ENCODE measurements around the gene LARP7. TPM values are rescaled to one million over a fixed set of nuclear protein-coding genes. Genes with fewer than 3 reads are reported as not detected.
A peak's percentile ranks its signal among the peaks of the same experiment; 100 is the strongest.
"Not testable (repeated sequence)": the region's sequence is repeated elsewhere in the genome, so short reads cannot be mapped to it uniquely, and the experiment has no call there.

The LARP7 gene
- total RNA-seq, 4 donors from 2014 or later: 43.5 to 53.1 (median 51.5) TPM

- H3K36me3 ChIP-seq: no peaks in the 10 kb centered on the region
- no peaks in the 10 kb centered on the region for H3K27me3 ChIP-seq
- intact Hi-C loops (cut with DNase I): no loop called here
- H3K27ac ChIP-seq: no peak overlapping the region
- 93 to 98% methylated on average over 5 of the region's 5 CpGs for WGBS, 2 donors
- H3K4me1 ChIP-seq: no peaks in the 10 kb centered on the region
- DNase-seq: no peak
- no peaks in the 10 kb centered on the region for H3K9me3 ChIP-seq
- TF ChIP-seq POLR2A (IDR thresholded peaks at IDR 0.05): no peak
- no peak for TF ChIP-seq CTCF (IDR thresholded peaks at IDR 0.05)
- H3K4me3 ChIP-seq (replicated peaks in 1 of 3): no peak overlapping the region
These were observed 43.4 kb upstream of the LARP7 start for GRCh38 chr4:112593438-112594133.

DNA sequence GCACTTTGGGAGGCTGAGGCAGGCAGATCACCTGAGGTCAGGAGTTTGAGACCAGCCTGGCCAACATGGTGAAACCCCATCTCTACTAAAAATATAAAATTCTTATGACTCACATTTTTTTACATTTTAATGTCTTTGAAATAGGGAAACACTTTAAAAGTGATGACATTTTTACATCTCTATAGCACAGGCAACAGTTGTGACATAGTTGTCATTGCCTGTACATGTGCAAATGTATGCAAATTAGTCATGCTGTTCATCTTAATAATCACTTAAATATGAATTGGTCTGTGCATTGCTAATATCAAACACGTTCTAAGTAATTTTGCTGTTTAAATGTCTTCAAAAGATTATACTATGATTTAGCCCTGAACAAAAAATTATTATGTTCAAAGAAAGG, 42.0 kb upstream of the LARP7 start:
- 98% methylated on average over 1 of the region's 1 CpG for WGBS, 2 donors
- Histone ChIP-seq H3K27ac (no peak overlapping the region), H3K4me3 (replicated peaks in 1 of 3) (no peak overlapping the region), H3K36me3 (no peaks in the 10 kb centered on the region), H3K9me3 (no peaks in the 10 kb centered on the region), H3K4me1 (no peaks in the 10 kb centered on the region), H3K27me3 (no peaks in the 10 kb centered on the region)
- no peak for DNase-seq
- no peak for TF ChIP-seq POLR2A (IDR thresholded peaks at IDR 0.05)
- TF ChIP-seq CTCF (IDR thresholded peaks at IDR 0.05): no peak
- intact Hi-C loops (cut with DNase I): no loop called here

DNA sequence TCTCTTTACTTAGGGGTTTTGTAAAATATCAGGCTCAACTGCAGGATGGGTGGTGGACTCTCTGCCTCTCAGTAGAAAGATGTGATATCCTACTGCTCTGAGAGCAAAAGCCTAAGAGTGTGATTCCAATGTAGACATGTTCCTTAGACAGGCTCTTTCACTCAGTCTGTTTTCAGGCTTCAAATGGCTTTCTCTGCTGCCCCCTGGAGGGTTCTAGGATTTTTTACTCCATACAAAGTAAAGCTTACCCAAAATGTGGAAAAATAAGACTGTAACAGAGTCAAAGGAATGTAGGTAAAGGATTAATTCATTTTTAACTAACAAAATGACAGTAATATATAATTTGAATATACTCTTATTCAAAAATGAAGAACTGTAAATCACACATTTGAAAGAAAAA, 32.4 kb upstream of the LARP7 start:
- Histone ChIP-seq H3K27ac (no peak overlapping the region), H3K27me3 (no peaks in the 10 kb centered on the region), H3K36me3 (peaks cover 0 to 7% of the 10 kb centered on the region in 2 donors), H3K4me1 (no peaks in the 10 kb centered on the region), H3K4me3 (replicated peaks in 1 of 3) (no peak overlapping the region), H3K9me3 (no peaks in the 10 kb centered on the region)
- TF ChIP-seq POLR2A (IDR thresholded peaks at IDR 0.05) (no peak), CTCF (IDR thresholded peaks at IDR 0.05) (peak in 4 of 6 experiments; percentile 12 to 61 (median 56))
- intact Hi-C loops (cut with DNase I): no loop called here
- peak; percentile 24 to 47 for DNase-seq

DNA sequence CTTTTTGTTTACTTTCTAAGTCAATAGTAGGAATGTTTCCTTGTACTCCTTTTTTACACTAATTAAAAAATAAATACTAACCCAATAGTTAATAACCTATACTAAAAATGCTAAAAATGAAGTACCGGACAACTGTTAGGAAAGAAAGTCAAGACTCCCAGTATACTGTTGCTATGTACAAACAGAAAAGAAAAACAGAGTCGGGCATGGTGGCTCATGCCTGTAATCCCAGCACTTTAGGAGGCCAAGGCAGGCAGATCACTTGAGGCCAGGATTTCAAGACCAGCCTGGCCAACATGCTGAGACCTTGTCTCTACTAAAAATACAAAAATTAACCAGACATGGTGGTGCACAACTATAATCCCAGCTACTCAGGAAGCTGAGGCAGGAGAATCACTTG, 24.1 kb upstream of the LARP7 start:
- not testable (repeated sequence) for DNase-seq; H3K4me3 ChIP-seq (replicated peaks in 1 of 3)
- WGBS, 2 donors: 72 to 76% methylated on average over 2 of the region's 2 CpGs

DNA sequence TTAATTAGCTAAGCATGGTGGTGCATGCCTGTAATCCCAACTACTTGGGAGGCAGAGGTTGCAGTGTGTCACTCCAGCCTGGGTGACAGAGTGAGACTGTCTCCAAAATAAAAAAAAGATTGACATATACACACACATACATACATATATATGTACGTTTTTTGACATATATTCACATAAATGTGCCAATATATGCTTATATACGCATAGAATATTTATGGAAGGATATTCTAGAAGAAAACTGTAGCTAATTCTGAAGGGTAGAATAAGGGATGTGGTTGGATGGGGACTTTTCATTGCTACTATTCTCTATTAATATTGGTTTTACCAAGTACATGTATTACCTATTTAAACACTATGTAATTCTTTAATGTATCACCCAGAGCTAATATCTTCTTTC, 20.0 kb upstream of the LARP7 start:
- TF ChIP-seq CTCF (IDR thresholded peaks at IDR 0.05): no peak
- TF ChIP-seq POLR2A (IDR thresholded peaks at IDR 0.05): no peak
- whole genome bisulfite sequencing, 2 donors: 95 to 97% methylated on average over 2 of the region's 2 CpGs
- Histone ChIP-seq H3K36me3 (peaks cover 6% of the 10 kb centered on the region in 2 donors), H3K4me3 (replicated peaks in 1 of 3) (no peak overlapping the region), H3K27me3 (no peaks in the 10 kb centered on the region), H3K9me3 (no peaks in the 10 kb centered on the region), H3K27ac (no peak overlapping the region), H3K4me1 (no peaks in the 10 kb centered on the region)
- intact Hi-C loops (cut with DNase I): no loop called here
- DNase-seq: no peak

More for the DNA sequence above, 24.1 kb upstream of the LARP7 start:
- H3K36me3 ChIP-seq; H3K4me1 ChIP-seq; H3K9me3 ChIP-seq; H3K27me3 ChIP-seq; H3K27ac ChIP-seq; intact Hi-C loops (cut with DNase I): not testable (repeated sequence)

All from thyroid gland (tissue), 4 donors.